T-helper 17 cell (primary cell): Measurements from ENCODE around the gene SAMD4B. TPM values are rescaled to one million over a fixed set of nuclear protein-coding genes. Genes with fewer than 3 reads are reported as not detected.

Experiments
- ATAC-seq: fragments of 150-1000 bp; cut with Tn5 transposase; 2 replicates; pipeline ENCODE4 v1.10.0; 2021; ENCODE audit warnings: mild to moderate bottlenecking, moderate library complexity
- DNase-seq, 3 donors: peaks; one replicate each; pipeline versions ENCODE4 v3.0.0 to v3.0.0-alpha.2; 2020 to 2021
- H3K9me3 ChIP-seq: one replicate; pipeline ENCODE4 v1.7.0; 2013; ENCODE audit warnings: low read length, mild to moderate bottlenecking; ENCODE audit not compliant: control insufficient read depth, poor library complexity, severe bottlenecking
- H3K27ac Mint-ChIP-seq: one replicate; pipeline ENCODE4 v1.8.0; 2022; ENCODE audit warnings: mild to moderate bottlenecking, moderate library complexity, mixed read lengths
- H3K27me3 Mint-ChIP-seq: one replicate; pipeline ENCODE4 v1.8.0; 2022; ENCODE audit warnings: mixed read lengths
- H3K36me3 Mint-ChIP-seq: one replicate; pipeline ENCODE4 v1.8.0; 2022; ENCODE audit warnings: low read depth, mixed read lengths
- H3K4me1 Mint-ChIP-seq: one replicate; pipeline ENCODE4 v1.8.0; 2022; ENCODE audit warnings: mild to moderate bottlenecking, mixed read lengths
- H3K4me3 Mint-ChIP-seq: one replicate; pipeline ENCODE4 v1.8.0; 2022; ENCODE audit warnings: mild to moderate bottlenecking, moderate library complexity, mixed read lengths
- total RNA-seq, 4 donors: library from RNA in 2 of 4; stranded (reverse) in 2 of 4; gene quantifications; one replicate each; pipeline ENCODE4 v1.2.3 and lab custom pipeline; 2022 to 2026

SAMD4B gene
- total RNA-seq, 2 donors from 2014 or later: 64.2 to 93.2 TPM

GRCh38 chr19:39403331-39404312, 61.4 kb downstream of the SAMD4B start:
- H3K27ac Mint-ChIP-seq: peak overlapping the region; percentile 99
- no peaks in the 10 kb centered on the region for H3K9me3 ChIP-seq
- H3K36me3 Mint-ChIP-seq: peaks cover 12% of the 10 kb centered on the region
- peaks cover 51% of the 10 kb centered on the region for H3K4me1 Mint-ChIP-seq
- DNase-seq (peak; percentile 96 to 98 (median 97)), ATAC-seq (peak; percentile 52)
- H3K4me3 Mint-ChIP-seq: peak overlapping the region; percentile 89
- no peaks in the 10 kb centered on the region for H3K27me3 Mint-ChIP-seq

DNA sequence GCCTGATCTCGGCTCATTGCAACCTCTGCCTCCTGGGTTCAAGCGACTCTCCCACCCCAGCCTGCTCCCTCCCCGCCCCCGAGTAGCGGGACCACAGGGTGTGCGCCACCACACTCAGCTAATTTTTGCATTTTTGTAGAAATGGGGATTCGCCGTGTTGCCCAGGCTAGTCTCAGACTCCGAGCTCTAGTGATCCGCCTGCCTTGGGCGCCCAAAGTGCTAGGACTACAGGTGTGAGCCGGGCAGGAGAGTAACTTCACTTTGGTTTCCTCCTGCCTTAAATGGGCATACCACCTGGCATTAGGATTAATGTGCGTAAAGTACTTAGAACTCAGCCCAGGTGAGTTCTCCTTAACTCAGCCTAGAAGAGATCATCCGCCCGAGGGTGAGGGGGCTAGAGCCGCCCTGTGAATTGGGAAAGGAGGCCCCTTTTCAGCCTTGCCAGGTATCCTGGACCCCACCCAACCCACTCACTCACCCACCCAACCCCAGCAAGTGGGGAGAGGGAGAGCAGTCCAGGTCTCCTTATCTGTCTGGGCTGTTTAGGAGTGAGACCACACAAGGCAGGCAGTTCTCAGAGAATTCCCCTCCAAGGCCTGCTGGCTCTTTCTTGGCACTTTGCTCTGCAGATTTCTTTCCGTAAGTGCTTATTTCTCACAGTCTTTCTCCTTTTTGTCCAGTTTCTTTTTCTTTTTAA, 63.2 kb downstream of the SAMD4B start:
- no peaks in the 10 kb centered on the region for H3K9me3 ChIP-seq
- H3K4me3 Mint-ChIP-seq: peak overlapping the region; percentile 94
- DNase-seq (no peak), ATAC-seq (no peak)
- peaks cover 56% of the 10 kb centered on the region for H3K4me1 Mint-ChIP-seq
- H3K27me3 Mint-ChIP-seq: no peaks in the 10 kb centered on the region
- H3K27ac Mint-ChIP-seq: peak overlapping the region; percentile 99
- peaks cover 18% of the 10 kb centered on the region for H3K36me3 Mint-ChIP-seq

GRCh38 chr19:39405958-39406655, 63.9 kb downstream of the SAMD4B start:
- peak overlapping the region; percentile 94 for H3K4me3 Mint-ChIP-seq
- peaks cover 18% of the 10 kb centered on the region for H3K36me3 Mint-ChIP-seq
- peaks cover 60% of the 10 kb centered on the region for H3K4me1 Mint-ChIP-seq
- H3K9me3 ChIP-seq: no peaks in the 10 kb centered on the region
- H3K27me3 Mint-ChIP-seq: no peaks in the 10 kb centered on the region
- peak overlapping the region; percentile 99 for H3K27ac Mint-ChIP-seq
- peak; percentile 74 to 81 (median 77) for DNase-seq
- peak; percentile 12 for ATAC-seq

GRCh38 chr19:39406656-39407409, 64.6 kb downstream of the SAMD4B start, which contains the start of gene ZFP36:
ZFP36 (plus strand) TSS chr19:39406847; CDS start chr19:39406905, 58 bp downstream.
- H3K9me3 ChIP-seq: no peaks in the 10 kb centered on the region
- Mint-ChIP-seq H3K36me3 (peaks cover 20% of the 10 kb centered on the region), H3K27ac (peak within 1 kb of the TSS; percentile 99), H3K4me1 (peaks cover 60% of the 10 kb centered on the region), H3K27me3 (no peaks in the 10 kb centered on the region), H3K4me3 (peak within 1 kb of the TSS; percentile 94)
- peak; percentile 83 to 87 (median 85) for DNase-seq
- peak; percentile 16 for ATAC-seq

GRCh38 chr19:39407410-39407659, 65.1 kb downstream of the SAMD4B start:
- no peaks in the 10 kb centered on the region for H3K9me3 ChIP-seq
- Mint-ChIP-seq H3K27me3 (no peaks in the 10 kb centered on the region), H3K4me1 (peaks cover 59% of the 10 kb centered on the region), H3K27ac (peak overlapping the region; percentile 99), H3K4me3 (peak overlapping the region; percentile 94), H3K36me3 (peaks cover 22% of the 10 kb centered on the region)
- DNase-seq: no peak
- no peak for ATAC-seq

GRCh38 chr19:39407660-39408391, 65.6 kb downstream of the SAMD4B start:
- peak; percentile 45 to 52 (median 49) for DNase-seq
- Mint-ChIP-seq H3K4me3 (peak overlapping the region; percentile 94), H3K27ac (peak overlapping the region; percentile 99), H3K36me3 (peaks cover 22% of the 10 kb centered on the region), H3K4me1 (peaks cover 54% of the 10 kb centered on the region), H3K27me3 (no peaks in the 10 kb centered on the region)
- no peaks in the 10 kb centered on the region for H3K9me3 ChIP-seq
- no peak for ATAC-seq

GRCh38 chr19:39408392-39409207, 66.4 kb downstream of the SAMD4B start:
- H3K9me3 ChIP-seq: no peaks in the 10 kb centered on the region
- ATAC-seq (no peak), DNase-seq (peak in 2 of 3 donors; percentile 29 to 37)
- Mint-ChIP-seq H3K4me3 (peak overlapping the region; percentile 94), H3K27ac (peak overlapping the region; percentile 99), H3K36me3 (peaks cover 22% of the 10 kb centered on the region), H3K27me3 (no peaks in the 10 kb centered on the region), H3K4me1 (peaks cover 53% of the 10 kb centered on the region)

GRCh38 chr19:39409208-39410016, 67.2 kb downstream of the SAMD4B start:
- peak overlapping the region; percentile 99 for H3K27ac Mint-ChIP-seq
- H3K36me3 Mint-ChIP-seq: peaks cover 22% of the 10 kb centered on the region
- H3K27me3 Mint-ChIP-seq: no peaks in the 10 kb centered on the region
- ATAC-seq: peak; percentile 6
- no peaks in the 10 kb centered on the region for H3K9me3 ChIP-seq
- peaks cover 57% of the 10 kb centered on the region for H3K4me1 Mint-ChIP-seq
- peak; percentile 80 to 83 (median 82) for DNase-seq
- H3K4me3 Mint-ChIP-seq: peak overlapping the region; percentile 94

- Mint-ChIP-seq H3K27me3 (no peaks in the 10 kb centered on the region), H3K27ac (peak overlapping the region; percentile 99), H3K4me3 (peak overlapping the region; percentile 94), H3K36me3 (peaks cover 22% of the 10 kb centered on the region), H3K4me1 (peaks cover 60% of the 10 kb centered on the region)
- ATAC-seq (peak; percentile 32), DNase-seq (peak; percentile 67 to 72 (median 68))
- H3K9me3 ChIP-seq: no peaks in the 10 kb centered on the region
Measured at GRCh38 chr19:39410017-39410830, 68.0 kb downstream of the SAMD4B start.

- Mint-ChIP-seq H3K4me1 (peaks cover 60% of the 10 kb centered on the region), H3K4me3 (peak overlapping the region; percentile 94), H3K36me3 (peaks cover 22% of the 10 kb centered on the region), H3K27me3 (no peaks in the 10 kb centered on the region), H3K27ac (peak overlapping the region; percentile 99)
- DNase-seq (no peak), ATAC-seq (no peak)
- no peaks in the 10 kb centered on the region for H3K9me3 ChIP-seq
Measured at GRCh38 chr19:39410831-39411080, 68.5 kb downstream of the SAMD4B start.
